HL-60/S4 treated with retinoic acid at 250 ng/mL for 4 days and 3 days (cell line): ENCODE results near the gene SEMA4D.

ENCODE experiments used
- in situ Hi-C: fragments of 300-500 bp; cut with MboI; formaldehyde crosslinking; loops from 2 replicates; pipeline ENCODE4 v1.7.0; 2022; ENCODE audit warnings: low sequenced_read_pairs

SEMA4D gene

GRCh38 chr9:89418882-89419640 is 78.9 kb downstream of the SEMA4D start:
- in situ Hi-C loops: no loop called here

DNA sequence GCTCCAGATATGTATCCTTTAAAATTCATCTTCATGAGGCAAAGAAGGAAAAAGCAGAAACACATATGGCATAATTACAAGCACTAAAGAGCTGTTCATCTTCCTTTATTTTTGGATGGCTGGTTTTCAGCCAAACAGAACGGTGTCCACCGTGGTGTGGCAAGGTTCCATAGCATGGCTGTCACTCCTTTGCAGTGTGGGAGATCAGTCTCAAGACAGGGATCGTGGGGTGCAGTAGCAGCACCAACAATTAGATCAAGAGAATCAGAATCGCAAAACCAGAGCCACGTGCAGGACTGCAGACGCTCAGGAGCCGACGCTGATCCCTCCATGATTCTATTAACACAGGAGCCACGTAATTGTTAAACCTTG is 79.5 kb downstream of the SEMA4D start:
- in situ Hi-C loops: no loop called here

GRCh38 chr9:89417832-89418473 is 80.0 kb downstream of the SEMA4D start:
- in situ Hi-C loops: no loop called here

- in situ Hi-C loops: no loop called here
Observed at GRCh38 chr9:89414670-89415324, 83.1 kb downstream of the SEMA4D start.

DNA sequence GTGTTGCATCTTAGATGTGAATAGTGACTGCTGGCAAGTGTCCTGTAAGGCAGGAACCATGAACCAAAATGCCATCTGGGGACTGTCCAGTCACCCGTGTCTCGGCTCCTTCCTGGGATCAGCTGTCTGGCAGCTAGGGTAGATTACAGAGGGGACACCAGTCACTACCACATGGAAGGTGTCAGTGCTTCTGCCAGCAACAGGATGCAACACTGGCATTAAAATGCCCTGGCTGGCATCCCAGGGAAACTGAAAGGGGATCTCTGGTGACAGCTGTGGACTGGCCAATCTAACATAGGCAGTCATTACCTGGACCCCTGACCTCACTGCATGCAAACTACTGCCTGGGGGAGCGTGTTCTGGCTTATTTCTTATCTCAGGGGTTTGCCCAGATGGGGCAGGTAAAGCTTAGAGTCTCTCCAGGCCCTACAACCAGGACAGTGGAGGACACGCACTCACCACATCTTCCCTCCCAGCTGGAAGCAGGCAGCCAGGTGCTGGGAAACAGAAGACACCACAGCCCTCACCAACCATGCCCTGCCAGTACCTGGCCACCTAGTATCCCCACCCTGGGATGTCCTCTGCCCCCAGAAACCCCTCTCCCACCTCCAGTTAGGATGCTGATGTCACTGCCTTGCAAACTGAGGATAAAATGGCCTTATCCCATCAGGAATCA is 83.8 kb downstream of the SEMA4D start:
- in situ Hi-C loops: no loop called here

GRCh38 chr9:89412951-89413350 is 85.0 kb downstream of the SEMA4D start:
- in situ Hi-C loops: no loop called here

- in situ Hi-C loops: no loop called here
Observed at GRCh38 chr9:89412541-89412940, 85.4 kb downstream of the SEMA4D start.

- in situ Hi-C loops: no loop called here
Observed at GRCh38 chr9:89411759-89412158, 86.2 kb downstream of the SEMA4D start.

GRCh38 chr9:89410641-89411350 is 87.1 kb downstream of the SEMA4D start:
- in situ Hi-C loops: no loop called here

DNA sequence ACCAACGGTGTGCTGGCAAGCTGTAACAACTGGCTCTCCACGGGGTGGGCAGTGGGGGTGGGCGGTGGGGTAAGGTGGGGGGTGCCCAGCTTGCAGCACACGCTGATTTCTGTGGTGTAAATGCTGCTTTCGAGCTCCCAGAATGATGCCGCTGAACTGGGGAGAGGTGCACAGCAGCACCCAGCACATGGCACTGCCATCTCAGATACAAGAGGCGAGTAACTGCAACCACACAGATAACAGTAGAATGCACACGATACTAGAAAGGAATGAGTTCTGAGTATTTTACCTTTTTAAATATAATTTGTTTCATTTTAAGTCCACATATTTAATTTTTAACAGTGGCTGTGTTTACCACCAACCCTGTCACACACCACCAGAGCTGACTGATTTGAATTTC is 87.9 kb downstream of the SEMA4D start:
- in situ Hi-C loops: no loop called here

GRCh38 chr9:89409466-89409865 is 88.4 kb downstream of the SEMA4D start:
- in situ Hi-C loops: no loop called here

DNA sequence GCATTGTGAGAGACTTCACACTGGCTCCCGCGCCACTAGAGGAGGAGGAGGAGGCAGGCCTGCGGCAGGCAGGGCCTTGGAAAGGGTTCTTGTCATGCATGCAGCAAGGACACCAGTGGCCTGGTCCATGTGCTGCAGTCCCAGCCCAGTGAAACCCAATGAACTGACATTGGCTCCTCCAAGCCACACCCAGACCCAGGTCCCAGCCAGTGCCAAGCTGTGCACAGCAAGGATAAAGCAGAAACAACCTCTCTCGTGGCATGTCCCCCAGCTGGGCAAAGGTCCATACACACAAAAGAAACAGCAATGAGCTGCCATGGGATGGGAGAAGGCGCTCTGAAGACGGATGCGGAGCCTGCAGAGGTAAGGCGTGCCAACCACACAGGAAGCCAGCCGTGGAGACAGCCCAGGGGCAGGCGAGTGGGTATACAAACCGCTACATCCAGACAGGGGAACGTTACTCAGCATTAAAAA is 89.2 kb downstream of the SEMA4D start:
- in situ Hi-C loops: no loop called here

- in situ Hi-C loops: no loop called here
Observed at GRCh38 chr9:89407070-89407469, 90.8 kb downstream of the SEMA4D start.

DNA sequence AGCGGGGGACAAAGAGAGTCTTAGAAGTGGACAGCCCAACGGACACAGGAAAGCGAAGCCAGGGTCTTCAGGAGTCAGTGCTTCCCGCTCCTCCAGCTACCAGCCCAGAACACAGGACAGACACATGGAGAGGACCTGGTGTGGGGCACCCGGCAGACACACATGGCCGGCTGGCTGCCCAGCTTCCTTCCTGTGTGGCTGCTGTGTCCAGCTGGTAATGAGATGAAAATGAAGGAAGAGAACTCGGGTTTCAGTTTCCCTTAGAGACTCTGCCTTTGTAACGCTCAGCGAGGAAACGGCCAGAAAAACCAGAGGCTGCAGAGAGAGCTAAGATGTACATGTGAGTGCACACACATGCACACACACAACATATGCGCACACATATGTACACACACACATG is 92.1 kb downstream of the SEMA4D start:
- in situ Hi-C loops: no loop called here

GRCh38 chr9:89404074-89404473 is 93.8 kb downstream of the SEMA4D start:
- in situ Hi-C loops: no loop called here

DNA sequence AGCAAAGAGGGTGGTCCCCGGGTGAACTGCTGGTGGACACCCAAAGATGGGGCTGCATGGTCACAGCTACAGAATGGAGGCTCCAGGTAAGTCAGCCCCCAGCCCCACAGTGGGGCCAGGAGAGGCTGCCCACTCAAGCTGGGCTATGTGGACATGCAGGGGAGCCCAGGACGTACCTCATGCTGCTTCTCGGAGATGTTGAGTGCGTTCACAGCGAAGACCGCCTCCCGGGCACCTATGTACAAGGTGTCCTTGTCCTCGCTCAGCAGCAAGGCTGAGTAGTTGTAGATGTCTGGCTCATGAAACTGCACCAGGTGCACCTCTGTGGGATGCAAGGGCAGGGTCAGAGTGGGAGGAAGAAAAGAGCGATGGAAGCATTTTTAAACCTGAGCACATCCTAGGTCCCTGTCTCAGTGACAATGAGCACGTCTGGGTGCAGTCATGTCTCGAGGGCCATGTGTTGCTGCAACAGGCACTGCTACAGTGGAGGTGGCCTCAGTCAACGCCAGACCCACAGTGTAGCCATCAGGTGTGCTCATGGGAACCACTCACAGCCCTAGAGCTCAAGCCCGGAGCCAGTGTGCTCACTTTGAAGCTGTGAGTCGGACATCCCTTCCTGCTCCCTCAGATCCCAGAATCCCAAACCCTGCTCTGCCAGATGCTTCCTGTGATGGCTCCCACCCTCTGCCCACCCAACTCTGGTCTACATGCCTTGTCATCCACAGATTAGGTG is 95.1 kb downstream of the SEMA4D start:
- in situ Hi-C loops: no loop called here

- in situ Hi-C loops: no loop called here
Observed at GRCh38 chr9:89400403-89401116, 97.4 kb downstream of the SEMA4D start.

GRCh38 chr9:89398621-89399020 is 99.3 kb downstream of the SEMA4D start:
- in situ Hi-C loops: no loop called here

- in situ Hi-C loops: no loop called here
Observed at GRCh38 chr9:89397471-89397870, 100.4 kb downstream of the SEMA4D start.
